Fibroblast of the aortic adventitia (primary cell): ENCODE measurements around the gene COL12A1. TPM values are rescaled to one million over a fixed set of nuclear protein-coding genes. Genes with fewer than 3 reads are reported as not detected.
A peak's percentile ranks its signal among the peaks of the same experiment; 100 is the strongest.

Experiments used
- DNase-seq: peaks from one replicate; pipeline ENCODE4 v3.0.0-alpha.2; 2010; ENCODE audit warnings: low read depth
- H3K4me3 ChIP-seq: 2 replicates; pipeline ENCODE4 v1.5.1; 2011; ENCODE audit warnings: low read depth, mild to moderate bottlenecking, control low read depth, low read length, moderate library complexity
- total RNA-seq: library from RNA; depleted of rRNA; stranded (reverse); fragments of >200 nt; gene quantifications from 2 replicates; pipeline ENCODE4 v1.2.3, GENCODE V29; 2012; ENCODE audit warnings: low replicate concordance
- TF ChIP-seq, protein P1 (sequence below): IDR thresholded peaks from 2 replicates; pipeline ENCODE4 v1.5.1; 2011; ENCODE audit warnings: mild to moderate bottlenecking, low read length, control low read depth, inconsistent platforms; ENCODE audit not compliant: insufficient read depth

COL12A1 gene
- total RNA-seq, 1 donor: 139 TPM

GRCh38 chr6:75155631-75156030, 50.2 kb downstream of the COL12A1 start:
- no peak for DNase-seq
- TF ChIP-seq, protein P1, sequence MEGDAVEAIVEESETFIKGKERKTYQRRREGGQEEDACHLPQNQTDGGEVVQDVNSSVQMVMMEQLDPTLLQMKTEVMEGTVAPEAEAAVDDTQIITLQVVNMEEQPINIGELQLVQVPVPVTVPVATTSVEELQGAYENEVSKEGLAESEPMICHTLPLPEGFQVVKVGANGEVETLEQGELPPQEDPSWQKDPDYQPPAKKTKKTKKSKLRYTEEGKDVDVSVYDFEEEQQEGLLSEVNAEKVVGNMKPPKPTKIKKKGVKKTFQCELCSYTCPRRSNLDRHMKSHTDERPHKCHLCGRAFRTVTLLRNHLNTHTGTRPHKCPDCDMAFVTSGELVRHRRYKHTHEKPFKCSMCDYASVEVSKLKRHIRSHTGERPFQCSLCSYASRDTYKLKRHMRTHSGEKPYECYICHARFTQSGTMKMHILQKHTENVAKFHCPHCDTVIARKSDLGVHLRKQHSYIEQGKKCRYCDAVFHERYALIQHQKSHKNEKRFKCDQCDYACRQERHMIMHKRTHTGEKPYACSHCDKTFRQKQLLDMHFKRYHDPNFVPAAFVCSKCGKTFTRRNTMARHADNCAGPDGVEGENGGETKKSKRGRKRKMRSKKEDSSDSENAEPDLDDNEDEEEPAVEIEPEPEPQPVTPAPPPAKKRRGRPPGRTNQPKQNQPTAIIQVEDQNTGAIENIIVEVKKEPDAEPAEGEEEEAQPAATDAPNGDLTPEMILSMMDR: no peak
- no peak overlapping the region for H3K4me3 ChIP-seq

DNA sequence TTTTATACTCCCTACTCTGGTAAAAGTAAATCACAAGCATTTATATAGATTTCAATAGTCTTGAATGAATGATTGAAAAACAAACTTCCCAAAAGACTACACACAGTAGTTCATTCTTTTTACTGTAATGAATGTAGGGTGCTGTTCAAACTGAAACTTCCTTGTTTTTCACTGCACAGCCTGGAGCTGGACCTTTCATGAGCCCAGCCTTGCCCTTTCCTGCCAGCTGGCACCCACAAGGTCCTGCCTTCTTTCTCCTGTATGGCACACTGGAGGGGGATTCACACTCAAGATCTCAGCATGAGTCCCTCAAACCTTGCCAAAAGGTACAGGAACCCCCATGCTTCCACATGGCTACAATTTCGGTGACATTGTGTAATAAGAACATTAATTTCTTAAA, 50.9 kb downstream of the COL12A1 start:
- H3K4me3 ChIP-seq: no peak overlapping the region
- DNase-seq: no peak
- TF ChIP-seq, protein P1: no peak

- no peak for DNase-seq
- TF ChIP-seq, protein P1: no peak
Measured at GRCh38 chr6:75150685-75151412, 55.0 kb downstream of the COL12A1 start.

DNA sequence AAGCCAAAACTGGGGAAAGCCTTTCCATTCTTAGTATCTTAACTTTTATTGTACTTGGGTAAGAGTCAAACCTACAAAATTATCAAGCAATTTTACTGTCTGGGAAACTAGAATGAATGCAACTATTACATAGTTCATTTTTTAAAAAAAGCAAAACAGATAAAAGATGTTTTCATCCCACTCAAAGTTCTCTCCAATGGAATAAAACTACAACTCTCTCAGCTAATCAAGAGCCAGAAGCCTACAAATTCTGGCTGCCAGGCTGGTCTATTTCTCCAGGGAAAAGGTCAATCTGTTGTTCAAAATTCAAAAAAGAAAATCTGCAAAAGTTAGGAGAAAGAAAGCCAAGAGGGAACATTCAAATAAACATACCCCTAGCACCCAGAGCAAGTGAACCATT, 56.2 kb downstream of the COL12A1 start:
- DNase-seq: peak; percentile 59
- H3K4me3 ChIP-seq: no peak overlapping the region
- TF ChIP-seq, protein P1: no peak

More at GRCh38 chr6:75150685-75151412, 55.0 kb downstream of the COL12A1 start:
- H3K4me3 ChIP-seq: no peak overlapping the region

DNA sequence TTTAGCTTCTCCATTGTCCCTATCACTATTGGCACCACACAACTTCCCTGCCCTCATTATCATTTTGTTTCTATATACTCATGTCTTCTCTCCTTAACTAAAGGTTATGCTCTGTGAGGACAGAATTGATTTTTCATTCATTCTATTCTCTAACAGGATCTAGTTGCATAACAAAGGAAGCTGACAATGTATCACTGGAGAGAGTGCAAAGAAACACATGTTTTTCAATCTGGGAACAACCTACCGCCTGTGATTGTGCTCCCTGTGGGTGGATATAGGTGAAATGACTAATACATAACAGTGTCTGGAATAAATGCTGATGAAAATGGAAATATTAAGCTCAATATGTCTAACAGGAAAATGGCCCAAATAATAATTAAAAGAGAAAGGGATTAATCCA, 56.6 kb downstream of the COL12A1 start:
- peak; percentile 65 for DNase-seq
- H3K4me3 ChIP-seq: no peak overlapping the region
- TF ChIP-seq, protein P1: no peak

GRCh38 chr6:75147512-75147911, 58.3 kb downstream of the COL12A1 start:
- no peak overlapping the region for H3K4me3 ChIP-seq
- peak; percentile 35 for DNase-seq
- TF ChIP-seq, protein P1: no peak

- H3K4me3 ChIP-seq: no peak overlapping the region
- DNase-seq: no peak
- TF ChIP-seq, protein P1: no peak
Measured at GRCh38 chr6:75145976-75146375, 59.9 kb downstream of the COL12A1 start.
